ENCODE data around the gene OR7E24.
A peak's percentile ranks its signal among the peaks of the same experiment; 100 is the strongest.
"Not testable (repeated sequence)": the region's sequence is repeated elsewhere in the genome, so short reads cannot be mapped to it uniquely, and the experiment has no call there.

Gene OR7E24

DNA sequence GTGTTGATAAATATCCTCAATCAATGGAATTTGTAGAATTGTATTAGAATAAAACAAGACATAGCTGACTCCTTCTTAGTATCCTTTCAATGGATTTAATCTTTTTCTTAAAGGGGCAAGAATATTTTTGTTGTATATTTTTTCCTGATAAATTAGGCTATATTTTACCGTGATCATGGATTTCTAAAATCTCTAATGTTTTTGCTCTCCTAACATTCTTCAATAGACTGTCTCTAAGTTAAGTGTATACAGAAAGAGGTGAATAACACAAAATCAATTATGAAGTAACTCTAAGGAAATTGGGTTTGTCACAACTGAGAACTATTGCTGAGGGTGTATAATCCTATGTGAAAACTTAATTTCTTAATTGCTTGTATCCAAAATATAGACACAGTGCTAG is at the start of gene OR7E24:
OR7E24 (plus strand) TSS at position 301 of the 400 bp plus-strand sequence. CDS start 114 bp downstream, outside the sequence.
- DNase-seq (ENCODE audit: low spot score): no peak
- TF ChIP-seq, protein P1, sequence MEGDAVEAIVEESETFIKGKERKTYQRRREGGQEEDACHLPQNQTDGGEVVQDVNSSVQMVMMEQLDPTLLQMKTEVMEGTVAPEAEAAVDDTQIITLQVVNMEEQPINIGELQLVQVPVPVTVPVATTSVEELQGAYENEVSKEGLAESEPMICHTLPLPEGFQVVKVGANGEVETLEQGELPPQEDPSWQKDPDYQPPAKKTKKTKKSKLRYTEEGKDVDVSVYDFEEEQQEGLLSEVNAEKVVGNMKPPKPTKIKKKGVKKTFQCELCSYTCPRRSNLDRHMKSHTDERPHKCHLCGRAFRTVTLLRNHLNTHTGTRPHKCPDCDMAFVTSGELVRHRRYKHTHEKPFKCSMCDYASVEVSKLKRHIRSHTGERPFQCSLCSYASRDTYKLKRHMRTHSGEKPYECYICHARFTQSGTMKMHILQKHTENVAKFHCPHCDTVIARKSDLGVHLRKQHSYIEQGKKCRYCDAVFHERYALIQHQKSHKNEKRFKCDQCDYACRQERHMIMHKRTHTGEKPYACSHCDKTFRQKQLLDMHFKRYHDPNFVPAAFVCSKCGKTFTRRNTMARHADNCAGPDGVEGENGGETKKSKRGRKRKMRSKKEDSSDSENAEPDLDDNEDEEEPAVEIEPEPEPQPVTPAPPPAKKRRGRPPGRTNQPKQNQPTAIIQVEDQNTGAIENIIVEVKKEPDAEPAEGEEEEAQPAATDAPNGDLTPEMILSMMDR (IDR thresholded peaks at IDR 0.05): no peak
- Histone ChIP-seq H3K27ac (no peak within 1 kb of the TSS), H3K4me3 (no peak within 1 kb of the TSS)

DNA sequence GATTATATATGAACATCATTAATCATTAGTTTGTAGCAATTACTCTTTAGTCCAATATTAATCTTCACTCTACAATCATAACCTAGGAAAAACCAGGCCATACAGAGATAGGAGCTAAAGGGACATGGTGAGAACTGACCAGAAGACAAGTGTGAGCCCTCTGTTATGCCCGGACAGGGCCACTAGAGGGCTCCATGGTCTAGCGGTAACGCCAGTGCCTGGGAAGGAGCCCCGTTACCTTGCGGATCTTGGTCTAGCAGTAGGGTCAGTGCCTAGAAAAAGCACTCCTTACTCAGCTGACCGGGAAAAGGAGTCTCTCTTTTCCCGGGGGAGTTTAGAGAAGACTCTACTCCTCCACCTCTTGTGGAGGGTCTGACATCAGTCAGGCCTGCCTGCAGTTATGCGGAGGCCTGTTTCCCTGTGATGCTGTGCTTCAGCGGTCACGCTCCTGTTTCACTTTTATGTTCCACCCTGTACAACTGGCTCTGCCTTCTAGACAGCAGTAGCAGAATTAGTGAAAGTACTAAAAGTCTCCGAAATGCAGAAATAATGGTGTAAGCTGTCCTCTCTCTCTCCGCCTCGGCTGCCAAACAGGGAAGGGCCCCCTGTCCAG is 45.1 kb upstream of the OR7E24 start:
- peak overlapping the region; percentile 65 for H3K4me3 ChIP-seq
- DNase-seq (ENCODE audit: low spot score): no peak
- TF ChIP-seq, protein P1 (IDR thresholded peaks at IDR 0.05): peak; percentile 80
- no peak overlapping the region for H3K27ac ChIP-seq

DNA sequence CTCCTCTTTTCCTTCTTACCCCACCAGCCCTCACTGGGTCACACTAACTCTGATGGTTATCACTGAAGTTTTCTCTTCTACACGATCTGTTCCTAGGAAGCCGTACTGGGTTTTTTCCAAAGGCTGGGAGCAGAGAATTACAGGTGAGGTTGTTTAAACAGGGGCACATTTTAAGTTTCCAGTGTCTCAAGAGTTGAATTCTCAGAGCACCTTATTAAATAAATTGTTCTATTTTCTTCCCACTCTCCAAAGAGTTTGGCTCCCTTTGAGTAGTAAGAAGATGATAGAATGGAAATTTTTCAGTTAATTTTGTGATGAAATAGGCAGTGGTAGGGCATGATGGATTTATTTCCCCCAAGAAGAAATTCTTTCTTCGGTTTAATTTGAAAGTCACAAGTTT is 31.2 kb upstream of the OR7E24 start, which contains the start of gene OR7D4:
OR7D4 (minus strand) TSS at position 101 of the 400 bp plus-strand sequence. CDS start 4,752 bp downstream, outside the sequence.
- Histone ChIP-seq H3K27ac (no peak within 1 kb of the TSS), H3K4me3 (no peak within 1 kb of the TSS)
- TF ChIP-seq, protein P1 (IDR thresholded peaks at IDR 0.05): no peak
- DNase-seq (ENCODE audit: low spot score): no peak

DNA sequence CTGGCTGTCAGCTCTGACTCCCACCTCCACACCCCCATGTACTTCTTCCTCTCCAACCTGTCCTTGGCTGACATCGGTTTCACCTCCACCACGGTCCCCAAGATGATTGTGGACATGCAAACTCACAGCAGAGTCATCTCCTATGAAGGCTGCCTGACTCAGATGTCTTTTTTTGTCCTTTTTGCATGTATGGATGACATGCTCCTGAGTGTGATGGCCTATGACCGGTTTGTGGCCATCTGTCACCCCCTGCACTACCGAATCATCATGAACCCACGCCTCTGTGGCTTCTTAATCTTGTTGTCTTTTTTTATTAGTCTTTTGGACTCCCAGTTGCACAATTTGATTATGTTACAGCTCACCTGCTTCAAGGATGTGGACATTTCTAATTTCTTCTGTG is 506 bp downstream of the OR7E24 start:
- DNase-seq (ENCODE audit: low spot score): no peak
- TF ChIP-seq, protein P1 (IDR thresholded peaks at IDR 0.05): no peak
- Histone ChIP-seq H3K27ac (no peak overlapping the region), H3K4me3 (no peak overlapping the region)

DNA sequence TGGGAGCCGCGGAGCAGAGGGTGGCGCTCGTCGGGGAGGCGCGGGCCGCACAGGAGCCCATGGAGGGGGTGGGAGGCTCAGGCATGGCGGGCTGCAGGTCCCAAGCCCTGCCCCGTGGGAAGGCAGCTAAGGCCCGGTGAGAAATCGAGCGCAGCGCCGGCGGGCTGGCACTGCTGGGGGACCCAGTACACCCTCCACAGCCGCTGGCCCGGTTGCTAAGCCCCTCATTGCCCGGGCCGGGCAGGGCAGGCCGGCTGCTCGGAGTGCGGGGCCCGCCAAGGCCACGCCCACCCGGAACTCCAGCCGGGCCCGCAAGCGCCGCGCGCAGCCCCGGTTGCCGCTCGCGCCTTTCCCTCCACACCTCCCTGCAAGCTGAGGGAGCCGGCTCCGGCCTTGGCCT is 32.8 kb downstream of the OR7E24 start:
- not testable (repeated sequence) for H3K27ac ChIP-seq; H3K4me3 ChIP-seq; DNase-seq (ENCODE audit: low spot score)

DNA sequence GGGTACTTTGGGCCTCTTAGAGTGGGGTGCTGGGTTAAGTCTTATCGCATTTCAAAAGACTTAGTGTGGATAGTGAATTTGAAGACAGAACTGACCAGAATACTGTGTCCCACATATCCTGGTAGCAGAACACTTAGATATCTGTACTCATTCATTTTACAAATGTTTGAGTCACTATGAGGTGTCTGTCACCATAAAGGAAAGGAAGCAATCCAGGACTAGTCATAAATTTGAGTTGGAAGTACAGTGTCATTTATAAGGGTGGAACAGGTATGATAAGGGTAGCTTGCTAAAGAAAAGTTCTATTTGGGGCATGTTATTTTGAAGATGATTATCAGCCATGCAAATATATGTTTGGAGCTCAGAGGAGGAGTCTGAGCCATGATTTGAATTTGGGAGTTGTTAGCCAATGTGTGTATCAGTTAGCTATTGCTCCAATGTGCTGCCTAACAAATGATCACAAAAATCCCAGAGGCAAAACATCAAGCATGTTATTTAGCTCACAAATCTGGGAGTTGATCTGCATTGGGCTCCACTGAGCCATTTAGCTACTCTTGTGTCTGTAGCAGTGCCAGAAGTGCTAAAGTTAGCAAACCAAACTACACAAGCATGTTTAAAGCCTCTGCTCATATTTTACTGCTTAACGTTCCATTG is 38.6 kb downstream of the OR7E24 start:
- Histone ChIP-seq H3K27ac (no peak overlapping the region), H3K4me3 (no peak overlapping the region)
- TF ChIP-seq, protein P1 (IDR thresholded peaks at IDR 0.05): no peak
- no peak for DNase-seq (ENCODE audit: low spot score)

DNA sequence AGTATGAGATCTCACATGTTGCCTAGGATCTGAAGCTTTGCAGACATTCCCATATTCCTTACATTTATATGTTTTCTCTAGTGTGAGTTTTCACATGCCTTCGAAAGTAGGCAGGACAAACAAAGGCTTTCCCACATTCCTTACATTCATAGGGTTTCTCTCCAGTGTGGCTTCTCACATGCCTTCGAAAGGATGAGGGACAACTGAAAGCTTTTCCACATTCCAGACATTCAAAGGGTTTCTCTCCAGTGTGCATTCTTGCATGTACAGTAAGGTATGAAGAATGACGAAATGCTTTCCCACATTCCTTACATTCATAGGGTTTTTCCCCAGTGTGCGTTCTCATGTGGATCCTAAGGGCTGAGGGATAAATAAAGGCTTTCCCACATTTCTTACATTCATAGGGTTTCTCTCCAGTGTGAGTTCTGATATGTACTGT is 44.7 kb downstream of the OR7E24 start:
- Histone ChIP-seq H3K4me3 (peak overlapping the region; percentile 14), H3K27ac (no peak overlapping the region)
- TF ChIP-seq, protein P1 (IDR thresholded peaks at IDR 0.05): no peak
- no peak for DNase-seq (ENCODE audit: low spot score)

All from coronary artery (tissue), 2 donors.